ENCODE data around the gene TRIM14.

TRIM14 gene

DNA sequence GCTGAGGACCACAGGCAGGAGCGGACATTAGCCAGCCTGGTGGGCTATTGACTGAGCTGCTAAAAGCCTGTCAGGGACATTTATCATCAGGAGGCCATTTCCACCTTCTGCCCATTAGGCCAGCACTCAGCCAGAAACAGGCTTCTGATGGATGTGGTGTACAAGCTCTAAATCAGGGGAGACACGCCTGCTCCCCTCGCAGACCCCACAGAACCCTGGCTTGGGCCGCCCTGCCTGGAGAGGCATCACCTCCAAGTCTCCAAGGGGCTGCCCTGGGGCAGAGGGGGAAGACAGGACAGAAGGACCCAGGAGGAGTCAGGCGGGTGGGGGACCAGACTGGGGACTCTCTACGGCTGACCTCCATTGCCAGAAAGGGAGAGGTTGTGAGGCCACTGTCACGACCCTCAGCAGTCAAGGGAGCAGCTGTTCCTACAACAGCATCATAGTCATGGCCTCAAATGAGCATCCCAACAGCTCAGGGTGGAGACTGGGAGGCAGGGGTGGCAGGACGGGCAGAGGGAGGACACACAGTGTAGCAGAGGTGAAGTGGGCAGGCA is 24.0 kb upstream of the TRIM14 start:
- no peak overlapping the region for H3K4me3 ChIP-seq (ENCODE audit: insufficient read depth, low read length, poor library complexity, severe bottlenecking)
- H3K4me2 ChIP-seq (ENCODE audit: low read depth, low read length, poor library complexity, severe bottlenecking): no peak overlapping the region
- H3K9me2 ChIP-seq (replicated peaks; ENCODE audit: insufficient read depth, low read length): no peaks in the 10 kb centered on the region
- no peak overlapping the region for H2AFZ ChIP-seq (ENCODE audit: low read depth, low read length, severe bottlenecking)
- no peaks in the 10 kb centered on the region for H3K9me3 ChIP-seq (ENCODE audit: insufficient read depth, low read length)
- H3F3A ChIP-seq (ENCODE audit: insufficient read depth): no peaks in the 10 kb centered on the region
- TF ChIP-seq, protein P1, sequence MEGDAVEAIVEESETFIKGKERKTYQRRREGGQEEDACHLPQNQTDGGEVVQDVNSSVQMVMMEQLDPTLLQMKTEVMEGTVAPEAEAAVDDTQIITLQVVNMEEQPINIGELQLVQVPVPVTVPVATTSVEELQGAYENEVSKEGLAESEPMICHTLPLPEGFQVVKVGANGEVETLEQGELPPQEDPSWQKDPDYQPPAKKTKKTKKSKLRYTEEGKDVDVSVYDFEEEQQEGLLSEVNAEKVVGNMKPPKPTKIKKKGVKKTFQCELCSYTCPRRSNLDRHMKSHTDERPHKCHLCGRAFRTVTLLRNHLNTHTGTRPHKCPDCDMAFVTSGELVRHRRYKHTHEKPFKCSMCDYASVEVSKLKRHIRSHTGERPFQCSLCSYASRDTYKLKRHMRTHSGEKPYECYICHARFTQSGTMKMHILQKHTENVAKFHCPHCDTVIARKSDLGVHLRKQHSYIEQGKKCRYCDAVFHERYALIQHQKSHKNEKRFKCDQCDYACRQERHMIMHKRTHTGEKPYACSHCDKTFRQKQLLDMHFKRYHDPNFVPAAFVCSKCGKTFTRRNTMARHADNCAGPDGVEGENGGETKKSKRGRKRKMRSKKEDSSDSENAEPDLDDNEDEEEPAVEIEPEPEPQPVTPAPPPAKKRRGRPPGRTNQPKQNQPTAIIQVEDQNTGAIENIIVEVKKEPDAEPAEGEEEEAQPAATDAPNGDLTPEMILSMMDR (IDR thresholded peaks at IDR 0.05; ENCODE audit: insufficient read depth, low read length, poor library complexity, severe bottlenecking): no peak
- TF ChIP-seq EZH2phosphoT487 (conservative IDR thresholded peaks at IDR 0.05; ENCODE audit: low read length): no peak
- H3K27me3 ChIP-seq (ENCODE audit: low read length): no peaks in the 10 kb centered on the region
- no peaks in the 10 kb centered on the region for H3K36me3 ChIP-seq (ENCODE audit: low read length)
- H3K79me2 ChIP-seq (ENCODE audit: insufficient read depth, low read length): no peaks in the 10 kb centered on the region
- no peak overlapping the region for H3K27ac ChIP-seq (ENCODE audit: low read depth, low read length)
- no peak overlapping the region for H3K9ac ChIP-seq (ENCODE audit: low read length)
- H4K20me1 ChIP-seq (ENCODE audit: low read depth, low read length): no peaks in the 10 kb centered on the region

DNA sequence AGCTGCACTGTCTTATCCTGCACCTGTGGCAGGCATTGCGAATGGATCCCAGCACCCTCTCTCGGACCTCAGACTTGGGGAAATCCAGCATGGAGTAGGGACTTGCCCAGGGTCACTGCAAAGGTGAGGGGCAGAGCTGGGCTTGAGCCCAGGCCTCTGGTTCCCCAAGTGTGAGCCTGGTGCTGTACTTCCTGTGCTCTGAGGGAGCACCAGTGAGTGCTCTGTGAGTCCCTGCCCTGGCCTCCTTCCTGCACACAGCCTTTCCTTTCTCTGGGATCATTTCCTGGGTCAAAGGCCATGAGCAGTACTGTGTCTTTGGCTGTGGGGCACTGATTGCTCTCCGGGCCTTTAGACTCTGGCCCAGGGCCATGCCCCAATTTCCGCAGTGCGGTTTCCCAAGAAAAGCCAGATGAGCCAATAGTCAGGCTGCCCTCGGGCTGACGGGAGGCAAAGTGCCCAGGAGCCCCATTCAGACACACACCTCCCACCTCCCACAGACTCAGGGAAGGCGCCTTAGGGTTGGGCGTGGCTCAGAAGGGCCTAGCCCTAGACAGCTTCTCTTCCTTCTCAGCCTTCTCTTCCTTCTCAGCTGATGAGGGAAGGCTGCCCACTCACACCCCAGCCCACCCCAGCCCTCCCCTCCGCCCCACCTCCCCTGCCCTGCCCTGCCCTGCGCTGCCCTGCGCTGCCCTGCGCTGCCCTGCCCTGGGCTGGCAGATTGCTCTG is 23.3 kb upstream of the TRIM14 start:
- Histone ChIP-seq H3K79me2 (ENCODE audit: insufficient read depth, low read length) (no peaks in the 10 kb centered on the region), H3K4me2 (ENCODE audit: low read depth, low read length, poor library complexity, severe bottlenecking) (no peak overlapping the region), H3F3A (ENCODE audit: insufficient read depth) (no peaks in the 10 kb centered on the region), H3K27ac (ENCODE audit: low read depth, low read length) (no peak overlapping the region), H3K4me3 (ENCODE audit: insufficient read depth, low read length, poor library complexity, severe bottlenecking) (no peak overlapping the region), H3K9ac (ENCODE audit: low read length) (no peak overlapping the region), H3K9me3 (ENCODE audit: insufficient read depth, low read length) (no peaks in the 10 kb centered on the region), H2AFZ (ENCODE audit: low read depth, low read length, severe bottlenecking) (no peak overlapping the region), H4K20me1 (ENCODE audit: low read depth, low read length) (no peaks in the 10 kb centered on the region), H3K36me3 (ENCODE audit: low read length) (no peaks in the 10 kb centered on the region), H3K9me2 (replicated peaks; ENCODE audit: insufficient read depth, low read length) (no peaks in the 10 kb centered on the region), H3K27me3 (ENCODE audit: low read length) (no peaks in the 10 kb centered on the region)
- TF ChIP-seq EZH2phosphoT487 (conservative IDR thresholded peaks at IDR 0.05; ENCODE audit: low read length): no peak
- TF ChIP-seq, protein P1 (IDR thresholded peaks at IDR 0.05; ENCODE audit: insufficient read depth, low read length, poor library complexity, severe bottlenecking): no peak

DNA sequence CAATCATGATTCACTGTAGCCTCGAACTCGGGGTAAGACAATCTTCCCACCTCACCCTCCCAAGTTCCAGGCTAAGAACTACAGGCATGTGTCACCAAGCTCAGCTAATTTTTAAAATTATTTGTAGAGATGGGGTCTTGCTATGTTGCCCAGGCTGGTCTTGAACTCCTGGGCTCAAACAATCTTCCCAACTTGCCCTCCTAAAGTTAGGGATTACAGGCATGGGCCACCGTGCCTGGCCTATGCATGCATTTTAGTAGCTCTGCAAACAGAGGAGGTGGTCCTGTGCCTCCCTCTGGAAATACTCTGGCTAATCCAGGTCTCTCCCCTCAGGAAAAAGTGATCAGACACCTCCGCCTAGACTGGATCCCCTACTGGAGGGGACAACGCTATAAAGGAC is 21.5 kb upstream of the TRIM14 start:
- Histone ChIP-seq H3K79me2 (ENCODE audit: insufficient read depth, low read length) (no peaks in the 10 kb centered on the region), H3K4me2 (ENCODE audit: low read depth, low read length, poor library complexity, severe bottlenecking) (no peak overlapping the region), H3K4me3 (ENCODE audit: insufficient read depth, low read length, poor library complexity, severe bottlenecking) (no peak overlapping the region), H3K27me3 (ENCODE audit: low read length) (no peaks in the 10 kb centered on the region), H3K9me3 (ENCODE audit: insufficient read depth, low read length) (no peaks in the 10 kb centered on the region), H3K9me2 (replicated peaks; ENCODE audit: insufficient read depth, low read length) (no peaks in the 10 kb centered on the region), H2AFZ (ENCODE audit: low read depth, low read length, severe bottlenecking) (no peak overlapping the region), H3K36me3 (ENCODE audit: low read length) (no peaks in the 10 kb centered on the region), H3K9ac (ENCODE audit: low read length) (no peak overlapping the region), H4K20me1 (ENCODE audit: low read depth, low read length) (no peaks in the 10 kb centered on the region), H3K27ac (ENCODE audit: low read depth, low read length) (no peak overlapping the region), H3F3A (ENCODE audit: insufficient read depth) (no peaks in the 10 kb centered on the region)
- TF ChIP-seq, protein P1 (IDR thresholded peaks at IDR 0.05; ENCODE audit: insufficient read depth, low read length, poor library complexity, severe bottlenecking): no peak
- no peak for TF ChIP-seq EZH2phosphoT487 (conservative IDR thresholded peaks at IDR 0.05; ENCODE audit: low read length)

All from SU-DHL-6 (cell line).